Measurements from ENCODE around the gene TPPP.

DNA sequence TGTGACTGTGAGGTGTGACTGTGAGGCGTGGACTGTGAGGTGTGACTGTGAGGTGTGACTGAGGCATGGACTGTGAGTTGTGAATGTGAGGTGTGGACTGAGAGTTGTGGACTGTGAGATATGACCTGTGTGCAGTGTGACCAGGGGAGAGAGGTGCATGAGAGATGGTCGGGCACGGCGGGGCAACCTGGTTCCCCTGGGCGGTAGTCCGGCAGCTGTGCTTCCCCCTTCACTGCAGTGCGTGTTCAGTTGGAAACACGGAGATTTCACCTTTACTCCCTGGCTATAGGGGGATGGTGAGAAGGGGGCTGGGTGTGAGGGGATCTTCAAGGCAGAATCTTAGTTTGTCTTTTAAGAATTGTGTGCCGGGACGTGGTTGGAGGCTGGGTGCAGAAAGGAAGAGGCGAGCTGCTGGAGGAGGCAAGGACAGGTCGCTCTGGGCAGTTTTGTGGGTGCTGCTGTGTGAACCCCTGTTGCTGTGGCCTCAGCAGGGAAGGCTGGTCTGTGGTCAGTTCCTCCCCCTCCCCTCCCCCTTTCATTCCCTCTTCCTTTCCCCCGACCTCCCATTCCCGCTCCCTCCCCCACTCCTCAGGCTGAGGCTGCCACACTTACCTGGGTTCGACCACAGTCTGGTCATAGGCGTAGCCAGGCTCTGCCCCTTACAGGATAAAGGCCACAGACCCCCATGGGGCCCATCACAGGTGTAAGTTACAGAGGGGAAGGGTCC, 41.7 kb downstream of the TPPP start:
- TF ChIP-seq, protein P1, sequence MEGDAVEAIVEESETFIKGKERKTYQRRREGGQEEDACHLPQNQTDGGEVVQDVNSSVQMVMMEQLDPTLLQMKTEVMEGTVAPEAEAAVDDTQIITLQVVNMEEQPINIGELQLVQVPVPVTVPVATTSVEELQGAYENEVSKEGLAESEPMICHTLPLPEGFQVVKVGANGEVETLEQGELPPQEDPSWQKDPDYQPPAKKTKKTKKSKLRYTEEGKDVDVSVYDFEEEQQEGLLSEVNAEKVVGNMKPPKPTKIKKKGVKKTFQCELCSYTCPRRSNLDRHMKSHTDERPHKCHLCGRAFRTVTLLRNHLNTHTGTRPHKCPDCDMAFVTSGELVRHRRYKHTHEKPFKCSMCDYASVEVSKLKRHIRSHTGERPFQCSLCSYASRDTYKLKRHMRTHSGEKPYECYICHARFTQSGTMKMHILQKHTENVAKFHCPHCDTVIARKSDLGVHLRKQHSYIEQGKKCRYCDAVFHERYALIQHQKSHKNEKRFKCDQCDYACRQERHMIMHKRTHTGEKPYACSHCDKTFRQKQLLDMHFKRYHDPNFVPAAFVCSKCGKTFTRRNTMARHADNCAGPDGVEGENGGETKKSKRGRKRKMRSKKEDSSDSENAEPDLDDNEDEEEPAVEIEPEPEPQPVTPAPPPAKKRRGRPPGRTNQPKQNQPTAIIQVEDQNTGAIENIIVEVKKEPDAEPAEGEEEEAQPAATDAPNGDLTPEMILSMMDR (IDR thresholded peaks at IDR 0.05), result no peak
- TF ChIP-seq POLR2A (IDR thresholded peaks at IDR 0.05), result no peak
- no peak for TF ChIP-seq POLR2AphosphoS5 (IDR thresholded peaks at IDR 0.05)
